Kidney glomerular epithelial cell (primary cell): ENCODE data around the gene SLC17A2.
"Not testable (repeated sequence)": the region's sequence is repeated elsewhere in the genome, so short reads cannot be mapped to it uniquely, and the experiment has no call there.

Experiments used
- DNase-seq: peaks from one replicate; lab custom pipeline; 2025; lab: John Stamatoyannopoulos, UW

Gene SLC17A2

DNA sequence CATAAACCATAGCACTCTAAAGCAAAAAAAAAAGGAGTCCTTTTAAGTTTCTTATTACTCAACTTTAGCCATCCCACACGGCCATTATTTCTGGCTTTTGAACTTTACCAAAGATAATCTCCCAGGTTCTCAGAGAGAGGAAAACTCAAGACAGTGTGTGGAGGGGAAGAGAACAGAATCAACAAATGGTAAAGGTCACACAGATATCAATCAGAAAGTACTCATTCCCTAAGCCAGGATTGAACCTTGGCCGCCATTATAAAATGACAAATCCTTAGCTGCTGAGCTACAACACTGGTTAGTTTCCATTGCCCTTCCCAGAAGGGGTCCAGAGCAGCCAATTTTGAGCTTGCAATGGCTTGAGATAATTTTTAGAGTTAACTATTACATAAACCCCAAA lies 22.0 kb upstream of the SLC17A2 start:
- DNase-seq = no peak

DNA sequence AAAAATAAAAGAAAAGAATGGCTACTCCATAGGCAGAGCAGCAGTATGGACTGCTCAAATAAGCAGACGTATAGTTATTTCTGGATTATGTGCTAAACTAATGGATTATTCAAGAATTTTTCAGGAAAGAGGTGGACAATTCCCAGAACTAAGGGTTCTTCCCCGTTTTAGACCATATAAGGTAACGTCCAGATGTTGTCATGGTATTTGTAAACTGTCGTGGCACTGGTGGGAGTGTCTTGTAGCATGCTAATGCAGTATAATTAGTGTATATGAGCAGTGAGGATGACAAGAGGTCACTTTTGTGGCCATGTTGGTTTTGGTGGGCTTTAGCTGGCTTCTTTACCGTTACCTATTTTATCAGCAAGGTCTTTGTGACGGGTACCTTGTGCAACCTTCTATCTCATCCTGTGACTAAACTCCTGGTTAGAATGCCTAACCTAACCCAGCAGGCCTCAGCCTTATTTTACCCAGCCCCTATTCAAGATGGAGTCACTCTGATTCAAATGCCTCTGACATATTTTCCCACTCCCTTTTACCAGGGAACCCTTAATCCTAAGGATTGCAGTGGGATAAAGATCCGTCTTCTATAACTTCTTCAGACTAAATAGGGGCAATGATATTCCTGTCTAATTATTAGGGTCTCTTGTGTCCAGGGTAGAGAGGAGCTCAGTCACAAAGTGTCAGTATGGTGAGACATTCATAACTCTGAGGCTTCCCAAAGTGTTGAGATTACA lies 21.0 kb upstream of the SLC17A2 start:
- DNase-seq = no peak

DNA sequence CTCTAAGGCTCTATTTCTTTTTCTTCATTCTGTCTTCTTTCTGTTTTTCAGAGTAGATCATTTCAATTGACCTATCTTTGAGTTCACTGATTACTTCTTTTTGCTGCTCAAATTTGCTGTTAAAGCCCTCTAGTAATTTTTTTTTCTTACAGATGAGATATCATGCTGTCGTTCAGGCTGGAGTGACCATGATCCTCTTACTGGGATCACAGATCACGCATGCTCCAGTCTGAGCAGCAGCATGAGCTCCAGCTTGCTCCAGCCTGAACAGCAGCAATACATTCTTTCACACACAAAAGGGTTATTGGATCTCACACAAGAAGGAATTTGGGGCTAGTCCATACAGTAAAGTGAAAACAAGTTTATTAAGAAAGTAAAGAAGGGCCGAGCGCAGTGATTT lies 19.8 kb upstream of the SLC17A2 start:
- DNase-seq = no peak

DNA sequence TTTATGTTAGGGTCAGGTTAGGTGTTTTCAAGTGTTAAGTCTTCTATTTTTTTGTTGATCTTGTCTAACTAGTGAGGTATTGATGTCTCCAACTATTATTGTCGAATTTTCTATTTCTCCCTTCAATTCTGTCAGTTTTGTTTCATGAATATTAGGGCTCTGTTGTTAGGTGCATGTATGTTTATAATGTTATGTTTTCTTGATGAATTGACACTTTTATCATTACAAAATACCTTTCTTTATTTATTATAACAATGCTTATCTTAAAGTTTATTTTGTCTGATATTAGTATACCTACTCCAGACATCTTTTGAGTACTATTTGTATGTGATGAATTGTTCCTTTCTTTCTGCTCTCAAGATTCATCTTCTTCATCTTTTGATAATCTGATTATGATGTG lies 19.2 kb upstream of the SLC17A2 start:
- DNase-seq = no peak

DNA sequence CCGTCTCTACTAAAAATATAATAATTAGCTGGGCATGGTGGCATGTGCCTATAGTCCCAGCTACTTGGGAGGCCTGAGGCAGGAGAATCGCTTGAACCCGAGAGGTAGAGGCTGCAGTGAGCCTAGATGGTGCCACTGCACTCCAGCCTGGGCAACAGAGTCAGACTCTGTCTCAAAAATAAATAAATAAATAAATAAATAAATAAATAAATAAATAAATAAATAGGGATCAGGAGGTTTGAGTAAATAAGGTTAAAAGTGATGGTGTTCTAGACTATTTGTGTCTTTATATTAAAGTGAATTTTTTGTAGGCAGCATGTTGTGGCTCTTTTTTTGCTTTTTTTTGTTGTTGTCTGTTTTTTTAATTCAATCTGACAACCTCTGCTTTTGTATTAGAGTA lies 17.0 kb upstream of the SLC17A2 start:
- not testable (repeated sequence) for DNase-seq

DNA sequence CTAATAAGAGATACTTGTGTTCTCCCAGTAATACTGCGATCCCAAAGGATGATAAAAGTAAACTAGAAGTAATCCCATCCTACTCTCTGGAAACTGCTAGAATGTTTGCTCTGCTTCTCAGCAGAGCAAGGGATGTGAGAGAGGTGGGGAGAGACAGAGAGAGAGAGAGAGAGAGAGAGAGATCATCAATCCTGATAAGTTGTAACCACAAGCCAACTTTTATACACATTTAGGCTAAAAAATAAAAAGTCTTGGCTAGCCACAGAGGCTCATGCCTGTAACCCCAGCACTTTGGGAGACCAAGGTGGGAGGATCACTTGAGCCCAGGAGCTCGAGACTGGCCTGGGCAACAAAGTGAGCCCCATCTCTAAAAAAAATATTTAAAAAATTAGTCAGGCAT lies 16.1 kb upstream of the SLC17A2 start:
- no peak for DNase-seq

DNA sequence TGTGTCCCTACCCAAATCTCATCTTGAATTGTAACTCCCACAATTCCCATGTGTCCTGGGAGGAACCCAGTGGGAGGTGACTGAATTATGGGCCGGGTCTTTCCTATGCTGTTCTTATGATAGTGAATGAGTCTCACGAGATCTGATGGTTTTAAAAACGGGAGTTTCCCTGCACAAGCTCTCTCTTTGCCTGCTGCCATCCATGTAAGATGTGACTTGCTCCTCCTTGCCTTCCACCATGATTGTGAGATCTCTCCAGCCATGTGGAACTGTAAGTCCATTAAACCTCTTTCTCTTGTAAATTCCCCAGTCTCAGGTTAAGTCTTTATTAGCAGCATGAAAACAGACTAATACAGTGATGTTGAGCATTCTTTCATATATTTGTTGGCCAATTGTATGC lies 15.2 kb upstream of the SLC17A2 start:
- DNase-seq = not testable (repeated sequence)

DNA sequence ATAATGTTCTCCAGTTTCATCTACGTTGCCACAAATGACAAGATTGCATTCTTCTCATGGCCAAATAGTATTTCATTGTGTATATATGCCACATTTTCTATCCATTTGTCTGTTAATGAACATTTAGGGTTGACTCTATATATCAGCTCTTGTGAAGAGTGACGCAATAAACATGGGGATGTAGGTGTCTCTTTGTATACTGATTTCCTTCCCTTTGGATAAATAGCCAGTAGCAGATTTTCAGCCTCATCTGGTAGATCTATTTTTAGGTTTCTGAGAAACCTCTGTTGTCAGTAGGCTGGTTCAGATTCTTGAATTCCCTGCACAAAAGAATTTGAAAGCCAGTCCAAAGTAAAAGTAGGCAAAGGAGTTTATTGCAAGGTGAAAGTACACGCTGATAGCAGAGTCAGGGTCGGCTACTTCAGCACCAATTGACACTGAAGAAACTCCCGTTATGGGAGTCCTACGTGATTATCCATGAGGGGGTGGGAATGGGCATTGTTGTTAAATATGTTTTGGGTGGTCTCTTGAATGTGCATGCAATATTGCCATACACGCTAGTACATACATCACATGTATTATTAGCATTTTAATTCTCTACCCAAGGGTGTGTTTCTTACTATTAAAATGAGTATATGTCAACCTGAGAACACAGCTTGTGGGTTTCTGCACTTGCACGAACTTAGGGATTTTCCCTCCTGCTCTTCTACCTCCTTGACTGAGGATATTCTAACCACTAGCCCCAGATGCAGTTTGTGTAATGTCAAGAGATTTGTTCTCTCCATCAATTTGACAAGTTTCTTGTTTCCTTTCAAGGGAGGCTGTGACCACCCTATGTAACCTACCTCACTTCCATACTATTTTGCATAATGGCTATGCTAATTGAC lies 14.4 kb upstream of the SLC17A2 start:
- DNase-seq = no peak

DNA sequence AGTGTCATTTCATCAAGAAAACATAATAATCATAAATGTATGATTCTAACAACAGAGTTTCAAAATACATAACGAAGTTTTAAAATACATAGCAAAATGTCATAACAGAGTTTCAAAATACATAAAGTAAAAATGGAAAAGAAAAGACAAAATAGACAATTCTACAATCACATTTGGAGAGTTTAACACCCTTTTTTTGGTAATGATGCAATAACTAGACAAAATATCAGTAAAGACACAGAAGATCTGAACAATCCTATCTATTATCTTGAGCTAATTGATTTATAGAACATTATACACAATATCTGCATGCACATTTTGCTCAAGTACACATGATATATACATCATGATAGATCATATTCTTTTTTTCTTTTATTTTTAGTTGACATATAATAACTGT lies 13.4 kb upstream of the SLC17A2 start:
- no peak for DNase-seq

DNA sequence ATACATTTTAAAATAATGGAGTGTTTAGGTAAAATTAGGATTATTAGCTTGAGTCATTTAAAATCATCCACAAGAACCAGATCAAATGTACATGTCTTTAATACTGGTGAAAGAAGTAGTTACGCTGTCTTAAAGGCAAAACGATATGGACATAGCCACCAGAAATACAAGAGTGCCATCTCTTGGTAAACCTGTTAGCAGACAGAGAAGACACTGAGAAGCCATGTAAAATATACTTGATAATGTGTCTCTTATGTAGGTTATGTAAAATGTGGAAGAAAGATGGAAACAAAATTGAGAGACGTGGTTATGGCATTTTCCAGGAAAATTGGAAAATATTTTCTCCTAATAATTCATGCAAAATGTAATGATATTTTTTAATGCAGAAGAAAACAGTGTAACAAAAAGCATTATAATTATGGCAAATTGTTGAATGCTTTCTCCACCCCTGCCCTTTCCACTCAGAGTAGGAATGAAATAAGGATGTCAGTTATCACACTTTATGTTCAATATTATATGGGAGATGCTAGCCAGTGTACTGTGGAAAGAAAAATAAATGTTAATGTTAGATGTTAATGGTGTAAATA lies 12.2 kb upstream of the SLC17A2 start:
- DNase-seq = peak; percentile 11

DNA sequence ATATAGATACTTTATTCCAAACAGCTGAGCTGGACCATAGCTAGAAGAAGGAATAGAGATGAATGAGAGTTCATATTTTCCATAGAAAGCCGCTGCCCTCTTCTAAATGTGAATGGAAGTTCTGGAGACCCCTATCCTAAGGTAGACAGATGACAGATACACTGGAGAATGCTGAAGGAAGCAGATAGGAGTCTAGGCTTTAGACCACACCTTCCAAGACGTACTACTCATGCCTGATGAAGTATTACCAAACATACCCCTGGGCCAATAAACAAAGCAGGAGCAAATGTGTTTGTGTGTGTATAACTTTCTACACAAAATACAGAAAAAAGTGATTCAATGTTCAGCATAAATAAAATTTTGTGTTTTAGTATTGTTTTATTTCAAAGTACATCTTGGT lies 9.1 kb upstream of the SLC17A2 start:
- DNase-seq = no peak

DNA sequence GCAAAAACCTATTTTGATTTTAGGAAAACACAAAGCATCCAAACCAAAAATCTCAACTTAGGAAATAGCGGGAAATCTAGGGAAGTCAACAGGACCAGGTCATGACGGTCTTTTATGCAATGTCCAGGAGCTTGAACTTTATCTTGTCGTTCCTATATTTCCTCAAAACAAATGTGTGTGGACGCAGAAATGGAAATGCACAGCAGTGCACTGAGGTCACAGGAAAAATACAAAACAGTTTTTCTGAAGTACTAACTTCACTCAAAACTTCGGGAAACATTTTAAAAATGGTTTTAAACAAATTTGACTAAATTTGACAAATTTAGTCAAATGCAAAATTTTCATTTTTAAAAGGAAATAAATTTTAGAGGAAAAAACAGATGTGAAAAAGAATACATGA lies 5.5 kb upstream of the SLC17A2 start:
- DNase-seq = no peak

DNA sequence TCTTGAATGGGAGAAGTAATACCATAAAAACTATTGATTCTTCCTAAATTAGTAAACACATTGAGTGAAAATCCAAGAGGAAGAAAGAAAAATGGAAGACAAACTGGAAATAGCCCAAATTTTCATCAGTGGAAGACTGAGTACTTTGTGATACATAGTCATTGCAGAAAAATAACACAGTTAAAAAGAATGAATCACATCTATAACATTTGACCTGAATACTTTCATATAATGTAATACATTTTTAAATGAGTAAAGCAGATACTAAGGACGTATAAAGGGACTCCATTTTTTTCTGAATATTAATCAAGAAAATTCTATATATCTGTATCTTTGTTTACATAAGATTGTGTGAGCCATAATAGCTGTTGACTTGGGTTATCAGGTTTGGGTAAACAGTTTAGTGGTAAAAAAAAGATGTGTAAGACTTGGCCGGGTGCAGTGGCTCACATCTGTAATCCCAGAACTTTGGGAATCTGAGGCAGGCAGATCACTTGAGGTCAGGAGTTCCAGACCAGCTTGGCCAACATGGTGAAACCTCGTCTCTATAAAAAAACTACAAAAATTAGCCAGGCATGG lies 4.3 kb upstream of the SLC17A2 start:
- DNase-seq = no peak

DNA sequence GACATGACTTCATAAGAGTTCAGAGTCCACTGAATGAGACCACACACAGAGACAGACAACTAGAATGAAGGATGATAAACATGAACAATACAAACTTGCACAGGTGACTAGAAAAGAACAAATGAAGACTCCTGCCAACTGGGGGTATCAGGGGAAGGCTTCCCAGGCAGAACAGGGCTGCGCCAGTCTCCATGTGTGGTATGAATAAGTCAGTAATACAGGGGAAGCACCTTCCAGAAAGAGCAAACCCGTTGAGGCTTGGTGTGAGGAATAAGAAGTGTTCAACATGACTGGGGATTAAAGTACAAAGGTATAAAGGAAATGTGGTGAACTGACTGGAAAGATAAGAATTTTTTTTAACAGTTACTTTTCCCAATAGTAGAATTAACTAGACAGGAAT lies 3.7 kb upstream of the SLC17A2 start:
- no peak for DNase-seq

DNA sequence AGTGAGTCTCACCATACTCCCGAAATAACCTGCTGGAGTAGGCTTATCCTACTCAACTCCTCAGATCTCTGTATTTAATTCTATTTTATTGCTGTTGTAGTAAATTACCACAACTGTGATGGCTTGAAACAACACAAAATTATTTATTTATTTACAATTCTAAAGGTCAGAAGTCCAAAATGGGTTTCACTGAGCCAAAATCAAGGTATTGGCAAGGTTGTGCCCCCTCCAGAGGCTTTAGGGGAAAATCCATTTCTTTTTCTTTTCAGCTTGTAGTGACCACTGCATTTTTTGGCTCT lies 869 bp upstream of the SLC17A2 start:
- DNase-seq = no peak

DNA sequence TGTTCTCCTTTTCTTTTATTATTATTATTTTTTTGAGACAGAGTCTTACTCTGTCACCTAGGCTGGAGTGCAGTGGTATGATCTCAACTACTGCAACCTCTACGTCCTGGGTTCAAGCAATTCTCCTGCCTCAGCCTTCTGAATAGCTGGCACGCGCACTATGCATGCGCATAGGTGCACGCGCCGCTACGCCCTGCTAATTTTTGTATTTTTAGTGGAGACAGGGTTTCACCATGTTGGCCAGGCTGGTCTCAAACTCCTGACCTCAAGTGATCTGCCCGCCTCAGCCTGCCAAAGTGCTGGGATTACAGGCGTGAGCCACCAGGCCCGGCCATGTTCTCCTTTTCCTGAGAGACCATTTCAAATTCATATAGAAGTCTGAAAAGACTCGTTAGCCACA lies 706 bp downstream of the SLC17A2 start:
- not testable (repeated sequence) for DNase-seq

DNA sequence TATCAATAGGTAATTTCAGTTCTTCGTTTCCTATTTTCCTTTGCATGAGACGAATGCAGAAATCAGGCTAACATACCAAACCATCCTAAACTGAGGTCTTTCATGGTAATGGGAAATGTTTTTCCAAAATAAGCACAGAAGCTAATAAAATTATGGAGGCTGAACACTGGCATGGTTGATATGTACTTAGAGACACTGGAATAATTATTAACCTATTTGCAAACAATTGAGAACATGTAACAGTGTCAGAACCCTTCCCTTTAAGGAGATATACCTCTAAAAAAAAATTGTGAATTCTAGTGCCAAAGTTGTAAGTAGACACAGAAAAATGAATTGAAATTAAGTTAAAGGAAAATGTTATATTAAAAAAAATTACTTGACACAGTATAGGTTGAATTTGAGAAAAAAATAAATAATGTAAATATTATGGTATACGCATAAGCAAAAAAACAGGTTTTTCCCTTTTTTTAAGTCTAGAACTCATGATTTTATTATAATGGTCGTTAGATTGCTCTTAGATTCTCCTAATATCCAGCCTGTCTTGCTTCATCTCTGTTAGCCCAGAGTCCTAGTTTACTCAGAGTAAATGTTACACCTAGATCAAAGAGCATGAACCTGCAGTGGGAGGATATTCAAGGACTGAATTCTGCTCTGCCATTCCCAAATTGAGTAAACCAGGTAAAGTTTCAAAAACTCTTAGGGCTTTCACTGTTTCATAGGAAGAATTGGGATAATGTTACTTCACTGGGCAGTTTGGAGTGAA lies 1.7 kb downstream of the SLC17A2 start:
- DNase-seq = no peak

DNA sequence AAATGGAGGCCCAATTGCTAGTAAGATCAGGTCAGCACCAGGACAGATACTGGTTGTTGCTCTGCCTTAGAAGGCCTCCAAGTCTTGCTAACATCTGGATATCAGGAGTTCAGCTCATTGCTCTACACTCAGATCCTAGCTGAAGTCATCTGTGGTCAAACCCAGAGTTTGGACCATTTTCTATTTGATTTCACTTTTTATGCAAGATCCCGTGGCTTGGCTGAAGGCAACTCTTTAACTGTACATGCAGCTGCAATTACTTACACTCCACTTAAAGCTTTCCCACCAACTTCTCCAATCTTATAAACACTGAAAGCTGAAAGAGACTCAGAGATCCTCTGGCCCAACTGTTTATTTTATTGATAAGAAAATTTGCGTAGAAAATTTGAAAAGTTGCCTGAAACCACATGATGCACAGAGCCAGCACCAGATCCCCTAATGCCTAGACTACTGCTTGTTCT lies 2.7 kb downstream of the SLC17A2 start:
- no peak for DNase-seq

DNA sequence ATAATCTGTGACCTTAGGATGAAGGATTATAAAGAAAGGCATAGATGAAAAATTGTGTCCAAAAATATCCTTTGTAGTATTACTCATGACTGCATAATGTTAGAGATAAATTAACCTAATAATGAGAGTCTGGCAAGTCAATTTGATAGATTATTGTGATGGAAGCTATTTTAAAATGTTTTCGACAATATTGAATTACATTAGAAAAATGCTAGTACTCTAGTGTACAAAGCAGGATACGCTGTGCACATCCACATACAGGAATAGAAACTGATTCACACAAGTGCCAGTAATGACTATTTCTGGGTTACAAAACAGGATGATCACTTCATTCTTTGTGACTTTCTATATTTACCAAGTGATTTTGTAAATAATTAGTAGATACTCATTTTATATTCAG lies 3.3 kb downstream of the SLC17A2 start:
- no peak for DNase-seq

DNA sequence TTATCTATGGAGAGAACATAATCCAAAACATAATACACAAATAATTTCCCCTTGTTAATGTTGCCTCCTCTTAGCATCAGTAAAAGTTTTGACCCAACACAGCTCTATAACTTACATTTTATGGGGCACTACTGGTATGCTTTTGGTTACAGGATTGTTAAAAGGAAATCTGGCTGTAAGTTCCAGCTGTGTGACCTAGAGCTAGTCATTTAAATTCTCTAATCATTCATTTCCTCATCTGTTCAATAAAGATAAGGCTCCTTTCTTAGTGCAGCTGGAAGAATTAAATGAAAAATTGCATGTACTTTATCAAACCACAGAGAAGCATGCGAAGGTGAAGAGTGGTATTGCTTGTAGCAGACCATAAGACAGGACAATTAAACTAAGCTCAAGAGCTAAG lies 4.6 kb downstream of the SLC17A2 start:
- DNase-seq = no peak

DNA sequence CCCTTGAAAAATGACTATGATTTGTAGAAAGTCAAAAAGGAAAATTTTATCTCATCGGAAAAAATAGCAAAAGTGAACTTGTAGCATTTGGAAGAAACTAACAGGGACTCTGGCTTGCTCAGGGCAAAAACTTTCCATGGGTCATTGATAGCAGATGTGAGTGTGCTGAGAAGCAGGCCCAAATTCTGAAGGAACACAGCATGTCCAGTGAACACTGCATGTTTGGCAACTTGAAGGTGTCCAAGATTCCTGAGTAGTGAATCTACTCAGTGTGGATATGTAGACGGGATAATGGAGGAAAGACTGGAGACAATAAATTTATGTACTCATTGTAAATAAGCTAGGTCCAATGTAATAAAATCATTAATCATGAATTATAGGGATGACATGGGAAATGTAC lies 8.2 kb downstream of the SLC17A2 start:
- no peak for DNase-seq
